HG03095 (cell line): ENCODE results near the gene GABRA4.

Source experiments
- ATAC-seq: cut with Tn5 transposase; IDR thresholded peaks from one replicate; pipeline ENCODE4 v1.9.1; 2021; ENCODE audit warnings: moderate library complexity; ENCODE audit not compliant: unreplicated experiment

The GABRA4 gene

GRCh38 chr4:46931981-46932380, 61.4 kb downstream of the GABRA4 start:
- ATAC-seq = peak; percentile 72

GRCh38 chr4:46930891-46931290, 62.5 kb downstream of the GABRA4 start:
- no peak for ATAC-seq

DNA sequence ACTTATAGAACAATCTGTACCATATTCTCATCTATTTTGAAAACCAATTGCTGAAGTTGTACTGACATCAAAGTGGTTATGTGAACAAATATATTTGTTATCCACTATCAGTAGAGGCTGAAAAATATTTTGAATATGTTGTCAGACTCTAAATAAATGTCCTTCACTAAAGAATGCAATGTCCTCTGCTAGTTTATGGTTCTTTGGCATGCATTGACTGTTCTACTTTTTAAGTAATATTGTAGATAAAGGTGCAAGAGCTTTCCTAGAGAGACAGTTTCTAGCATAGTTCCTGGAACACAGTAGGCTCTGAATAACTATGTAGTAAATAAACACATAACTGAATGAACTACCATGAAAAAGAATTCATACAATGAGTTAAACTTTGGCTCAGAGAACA, 66.2 kb downstream of the GABRA4 start:
- ATAC-seq = no peak

DNA sequence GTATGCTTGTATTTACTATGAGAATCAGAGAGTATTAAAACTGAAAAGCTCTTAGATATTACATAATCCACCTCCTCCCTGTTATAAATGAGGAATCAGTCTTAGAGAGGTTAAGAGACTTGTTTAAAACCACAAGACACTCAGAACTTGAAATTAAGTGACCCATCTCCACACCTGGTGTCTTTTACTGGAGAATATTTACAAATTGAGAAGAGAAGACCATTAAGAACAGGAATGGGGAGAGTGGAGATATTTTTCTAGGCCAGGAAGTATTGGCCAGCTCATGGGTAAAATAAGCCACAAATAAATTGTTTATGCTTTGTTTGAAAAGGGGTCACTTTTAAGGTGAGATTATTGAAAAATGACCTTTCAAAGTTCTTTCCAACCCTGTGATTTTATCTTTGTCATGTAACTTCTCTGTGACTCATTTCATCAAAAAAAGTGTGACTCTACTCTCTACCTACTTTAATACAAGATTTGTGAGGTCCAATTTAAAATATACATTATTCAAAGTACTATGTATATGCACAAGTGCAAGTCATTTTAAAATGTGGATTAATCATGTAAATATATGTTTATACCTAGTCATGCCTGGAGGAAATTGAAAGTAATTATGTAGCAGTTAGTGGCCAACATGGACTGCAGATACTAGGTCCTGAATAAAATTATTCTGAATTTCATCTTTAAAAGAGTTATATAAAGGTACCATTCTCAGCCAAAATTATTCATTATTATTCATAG, 68.4 kb downstream of the GABRA4 start:
- no peak for ATAC-seq

GRCh38 chr4:46922205-46922604, 71.2 kb downstream of the GABRA4 start:
- ATAC-seq = no peak

- no peak for ATAC-seq
These were observed 84.3 kb downstream of the GABRA4 start, which contains the start of gene COX7B2 for GRCh38 chr4:46909078-46909477. Gene COX7B2 (minus strand): TSS chr4:46909245. CDS start chr4:46735192, 174,053 bp downstream.

- ATAC-seq = no peak
These were observed 85.2 kb downstream of the GABRA4 start for GRCh38 chr4:46908148-46908547.

GRCh38 chr4:46900082-46900481, 93.3 kb downstream of the GABRA4 start:
- ATAC-seq = no peak

DNA sequence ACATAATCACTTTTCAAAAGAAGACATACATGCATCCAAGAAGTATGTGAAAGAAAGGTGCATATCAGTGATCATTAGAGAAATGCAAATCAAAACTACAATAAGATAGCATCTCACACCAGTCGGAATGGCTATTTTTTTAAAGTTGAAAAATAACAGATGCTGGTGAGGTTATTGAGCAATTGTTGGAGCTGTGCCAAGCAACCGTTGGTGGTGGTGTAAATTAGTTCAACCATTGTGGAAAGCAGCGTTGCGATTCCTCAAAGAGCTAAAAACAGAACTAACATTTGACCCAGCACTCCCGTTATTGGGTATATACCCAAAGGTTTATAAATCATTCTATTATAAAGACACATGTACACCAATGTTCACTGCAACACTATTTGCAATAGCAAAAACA, 98.6 kb downstream of the GABRA4 start:
- no peak for ATAC-seq

DNA sequence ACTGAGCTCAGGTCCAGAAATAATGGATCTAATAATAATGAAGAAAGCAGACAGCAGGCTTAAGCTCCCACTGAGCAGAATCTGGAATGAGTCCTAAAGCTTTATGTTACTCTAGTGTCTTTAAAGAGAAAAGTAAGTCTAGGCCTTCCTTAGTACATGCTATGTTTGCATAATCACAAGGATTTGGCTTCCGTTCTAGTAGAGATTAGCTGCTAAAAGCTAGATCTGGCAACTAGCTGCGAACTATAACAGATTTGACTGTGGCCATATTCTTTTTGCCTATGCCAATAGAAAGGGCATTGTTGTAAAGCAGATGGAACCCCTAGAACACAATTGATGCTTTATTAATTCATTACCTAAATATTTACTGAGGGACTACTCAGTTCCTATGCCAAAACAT, 103.3 kb downstream of the GABRA4 start:
- no peak for ATAC-seq

DNA sequence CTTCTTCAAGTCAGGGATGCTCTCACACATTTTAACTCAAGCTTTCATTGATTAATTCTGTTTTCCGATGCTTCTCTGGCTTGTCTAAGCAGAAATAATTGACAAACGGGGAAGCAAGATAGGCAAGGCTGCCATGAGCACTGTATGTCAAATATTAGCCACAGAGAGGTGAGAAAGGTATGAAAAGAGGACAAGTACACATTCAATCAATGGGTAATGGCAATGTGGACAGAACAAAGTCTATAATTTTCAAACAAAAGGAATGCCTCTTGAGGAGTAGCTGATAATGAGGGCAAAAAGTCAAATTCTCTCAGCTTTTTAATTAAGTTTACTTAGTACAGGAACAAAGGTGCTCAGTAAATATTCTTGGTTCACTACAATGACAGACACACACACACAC, 104.0 kb downstream of the GABRA4 start:
- ATAC-seq = no peak

DNA sequence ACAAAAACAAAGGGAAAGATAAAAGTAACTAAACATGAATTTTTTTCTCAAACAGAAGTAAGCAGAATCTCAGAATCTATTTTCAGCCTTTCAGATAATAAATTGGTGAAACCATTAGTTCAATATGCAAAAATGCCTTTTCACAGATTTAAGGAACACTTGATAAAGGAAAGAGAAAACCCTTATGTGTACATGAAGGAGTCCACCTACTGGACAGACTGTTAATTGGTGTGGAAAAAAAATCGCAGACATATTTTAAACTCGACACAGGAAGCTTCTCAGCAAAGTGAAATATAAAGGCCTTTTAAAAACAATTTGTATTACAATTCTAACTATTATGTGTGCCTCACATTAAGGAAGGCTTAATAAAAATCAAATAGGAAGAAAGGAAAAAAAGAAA, 106.7 kb downstream of the GABRA4 start:
- ATAC-seq = no peak

DNA sequence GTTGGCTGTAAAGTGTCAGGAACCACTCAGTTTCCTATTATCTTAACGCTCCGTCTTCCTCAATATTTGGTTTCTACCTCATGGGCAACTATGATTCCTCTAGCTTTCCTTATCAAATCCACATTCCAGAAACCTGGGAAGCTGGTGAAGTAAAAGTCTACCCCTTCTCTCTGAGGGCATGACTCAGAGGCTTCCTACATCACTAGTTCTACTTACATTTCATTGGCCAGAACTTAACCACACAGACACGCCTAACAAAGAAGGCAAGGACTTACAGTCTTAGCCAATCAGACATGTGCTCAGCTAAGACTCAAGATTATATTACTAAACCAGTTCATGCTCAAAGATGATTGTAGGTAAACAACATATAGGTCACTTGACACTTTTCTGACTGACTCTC, 114.7 kb downstream of the GABRA4 start:
- no peak for ATAC-seq

GRCh38 chr4:46874811-46875210, 118.6 kb downstream of the GABRA4 start:
- ATAC-seq = no peak

- no peak for ATAC-seq
These were observed 123.0 kb downstream of the GABRA4 start for GRCh38 chr4:46870411-46870810.
